Ammon's horn (tissue), 1 donor: Measurements from ENCODE around the gene HSD17B2.
"Not testable (repeated sequence)": the region's sequence is repeated elsewhere in the genome, so short reads cannot be mapped to it uniquely, and the experiment has no call there.

Source experiments
- DNase-seq: peaks from one replicate; pipeline ENCODE4 v3.0.0-alpha.2; 2016; ENCODE audit warnings: low spot score

The HSD17B2 gene

GRCh38 chr16:82135844-82136243 is 100.8 kb downstream of the HSD17B2 start:
- no peak for DNase-seq

GRCh38 chr16:82136956-82137821 is 102.1 kb downstream of the HSD17B2 start:
- DNase-seq: no peak

GRCh38 chr16:82137822-82138167 is 102.7 kb downstream of the HSD17B2 start:
- no peak for DNase-seq

- DNase-seq: no peak
These were observed 103.6 kb downstream of the HSD17B2 start for GRCh38 chr16:82138478-82139285.

- DNase-seq: not testable (repeated sequence)
These were observed 104.2 kb downstream of the HSD17B2 start for GRCh38 chr16:82139286-82139571.

GRCh38 chr16:82146556-82146955 is 111.5 kb downstream of the HSD17B2 start:
- no peak for DNase-seq

- peak; percentile 86 for DNase-seq
These were observed 111.9 kb downstream of the HSD17B2 start for GRCh38 chr16:82146957-82147356.

GRCh38 chr16:82147546-82147945 is 112.5 kb downstream of the HSD17B2 start:
- no peak for DNase-seq
